Loucy (cell line): ENCODE data around the gene WWOX.
A peak's percentile ranks its signal among the peaks of the same experiment; 100 is the strongest.

ENCODE experiments used
- H2AFZ ChIP-seq: fragments of 200-600 bp; sonication (generic); 2 replicates; pipeline ENCODE4 v1.6.0; 2016; ENCODE audit warnings: antibody characterized with exemption, mild to moderate bottlenecking, low read length, moderate library complexity
- H3F3A ChIP-seq: fragments of 200-600 bp; 2 replicates; pipeline ENCODE4 v1.6.0; 2016; ENCODE audit warnings: antibody characterized with exemption, low read depth, mild to moderate bottlenecking
- H3K27me3 ChIP-seq: fragments of 200-600 bp; sonication (generic); 2 replicates; pipeline ENCODE4 v1.6.1; 2014; ENCODE audit warnings: low read length, mild to moderate bottlenecking; ENCODE audit not compliant: insufficient read depth, poor library complexity, severe bottlenecking
- H3K36me3 ChIP-seq: fragments of 200-600 bp; sonication (generic); 2 replicates; pipeline ENCODE4 v1.6.1; 2016; ENCODE audit warnings: low read length; ENCODE audit not compliant: insufficient read depth
- H3K4me1 ChIP-seq: fragments of 200-600 bp; sonication (generic); 2 replicates; pipeline ENCODE4 v1.5.1; 2014; ENCODE audit warnings: low read length, mild to moderate bottlenecking; ENCODE audit not compliant: insufficient read depth, poor library complexity, severe bottlenecking
- H3K4me2 ChIP-seq: fragments of 200-600 bp; sonication (generic); 2 replicates; pipeline ENCODE4 v1.6.0; 2014; ENCODE audit warnings: antibody characterized with exemption, low read length, low read depth, mild to moderate bottlenecking; ENCODE audit not compliant: poor library complexity, severe bottlenecking
- H3K4me3 ChIP-seq: fragments of 200-600 bp; sonication (generic); 2 replicates; pipeline ENCODE4 v1.5.1; 2014; ENCODE audit warnings: low read length, mild to moderate bottlenecking, mixed read lengths; ENCODE audit not compliant: poor library complexity, severe bottlenecking
- H3K79me2 ChIP-seq: fragments of 200-600 bp; sonication (generic); 2 replicates; pipeline ENCODE4 v1.6.1; 2014; ENCODE audit warnings: low read length; ENCODE audit not compliant: insufficient read depth
- H3K9ac ChIP-seq: fragments of 200-600 bp; sonication (generic); 2 replicates; pipeline ENCODE4 v1.6.0; 2014; ENCODE audit warnings: mild to moderate bottlenecking, low read depth, low read length, moderate library complexity; ENCODE audit not compliant: poor library complexity, severe bottlenecking
- H3K9me2 ChIP-seq: fragments of 200-600 bp; sonication (generic); replicated peaks from 2 replicates; pipeline ENCODE4 v1.6.1; 2016; ENCODE audit warnings: low read depth, low read length, mixed read lengths
- H3K9me3 ChIP-seq: fragments of 200-600 bp; sonication (generic); 2 replicates; pipeline ENCODE4 v1.6.1; 2014; ENCODE audit warnings: mild to moderate bottlenecking, antibody characterized with exemption, low read length, low read depth; ENCODE audit not compliant: insufficient read depth
- H4K20me1 ChIP-seq: fragments of 200-600 bp; sonication (generic); 2 replicates; pipeline ENCODE4 v1.6.0; 2014; ENCODE audit warnings: antibody characterized with exemption, low read length, mild to moderate bottlenecking; ENCODE audit not compliant: insufficient read depth, poor library complexity, severe bottlenecking
- CTCF ChIP-seq: fragments of 200-600 bp; sonication (generic); conservative IDR thresholded peaks from 2 replicates; pipeline ENCODE4 v1.5.1; 2014; ENCODE audit warnings: mild to moderate bottlenecking, antibody characterized with exemption, low read length
- EZH2phosphoT487 ChIP-seq: fragments of 200-600 bp; IDR thresholded peaks from 2 replicates; pipeline ENCODE4 v1.6.1; 2018; ENCODE audit warnings: antibody characterized with exemption, mild to moderate bottlenecking, moderate library complexity, borderline replicate concordance

The WWOX gene

GRCh38 chr16:78675951-78676792, 576.7 kb downstream of the WWOX start:
- H4K20me1 ChIP-seq = no peaks in the 10 kb centered on the region
- no peaks in the 10 kb centered on the region for H3K9me2 ChIP-seq
- peaks cover 10% of the 10 kb centered on the region for H3K4me1 ChIP-seq
- no peaks in the 10 kb centered on the region for H3F3A ChIP-seq
- TF ChIP-seq EZH2phosphoT487 = no peak
- TF ChIP-seq CTCF = no peak
- H3K27me3 ChIP-seq = no peaks in the 10 kb centered on the region
- no peak overlapping the region for H3K4me3 ChIP-seq
- no peaks in the 10 kb centered on the region for H3K79me2 ChIP-seq
- no peak overlapping the region for H2AFZ ChIP-seq
- H3K4me2 ChIP-seq = no peak overlapping the region
- no peaks in the 10 kb centered on the region for H3K9me3 ChIP-seq
- no peak overlapping the region for H3K9ac ChIP-seq
- no peaks in the 10 kb centered on the region for H3K36me3 ChIP-seq

DNA sequence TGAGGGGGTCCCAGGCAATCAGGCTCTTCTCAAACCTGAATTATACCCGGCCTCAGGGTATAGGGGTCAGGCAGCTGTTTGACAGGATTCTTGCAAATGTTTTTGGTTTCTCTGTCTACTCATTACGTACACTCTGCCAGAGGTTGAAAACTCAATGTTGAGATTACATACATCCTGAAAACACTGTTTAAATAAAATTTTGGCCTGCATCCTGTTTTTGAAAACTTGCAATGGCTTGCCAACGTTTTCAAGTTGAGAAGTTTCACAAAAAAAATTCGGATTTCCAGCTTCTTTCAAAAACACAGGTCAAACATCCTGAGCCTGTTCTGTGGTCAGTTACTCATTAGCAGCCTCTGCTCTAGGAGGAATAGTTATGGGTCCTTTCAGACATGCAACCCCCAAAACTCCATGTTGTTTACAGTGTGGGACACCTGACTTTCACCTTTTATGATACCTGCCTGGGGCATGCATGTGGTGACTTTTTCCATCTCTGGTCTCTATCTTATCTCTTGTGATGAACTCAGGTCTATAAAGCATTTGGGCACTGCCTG, 577.8 kb downstream of the WWOX start:
- TF ChIP-seq EZH2phosphoT487 = no peak
- no peak for TF ChIP-seq CTCF
- H3K9me3 ChIP-seq = no peaks in the 10 kb centered on the region
- no peak overlapping the region for H3K9ac ChIP-seq
- H3K27me3 ChIP-seq = no peaks in the 10 kb centered on the region
- H3K79me2 ChIP-seq = no peaks in the 10 kb centered on the region
- H2AFZ ChIP-seq = 0 out of 2 replicates have a peak overlapping the region, but pooled peaks have one; percentile 11
- H3K4me2 ChIP-seq = peak overlapping the region; percentile 38
- H3F3A ChIP-seq = no peaks in the 10 kb centered on the region
- no peaks in the 10 kb centered on the region for H4K20me1 ChIP-seq
- no peak overlapping the region for H3K4me3 ChIP-seq
- no peaks in the 10 kb centered on the region for H3K36me3 ChIP-seq
- H3K4me1 ChIP-seq = peaks cover 10% of the 10 kb centered on the region
- no peaks in the 10 kb centered on the region for H3K9me2 ChIP-seq

GRCh38 chr16:78679546-78679945, 580.1 kb downstream of the WWOX start:
- H3F3A ChIP-seq = no peaks in the 10 kb centered on the region
- no peaks in the 10 kb centered on the region for H3K27me3 ChIP-seq
- H3K9me3 ChIP-seq = no peaks in the 10 kb centered on the region
- TF ChIP-seq CTCF (no peak), EZH2phosphoT487 (no peak)
- no peak overlapping the region for H3K9ac ChIP-seq
- H3K36me3 ChIP-seq = no peaks in the 10 kb centered on the region
- H3K4me2 ChIP-seq = no peak overlapping the region
- no peaks in the 10 kb centered on the region for H3K9me2 ChIP-seq
- no peaks in the 10 kb centered on the region for H4K20me1 ChIP-seq
- no peaks in the 10 kb centered on the region for H3K79me2 ChIP-seq
- H2AFZ ChIP-seq = no peak overlapping the region
- peaks cover 10% of the 10 kb centered on the region for H3K4me1 ChIP-seq
- no peak overlapping the region for H3K4me3 ChIP-seq
